Mucosa of gallbladder (tissue), 1 donor: ENCODE results near the gene ZNF836. TPM values are rescaled to one million over a fixed set of nuclear protein-coding genes. Genes with fewer than 3 reads are reported as not detected.
"Not testable (repeated sequence)": the region's sequence is repeated elsewhere in the genome, so short reads cannot be mapped to it uniquely, and the experiment has no call there.

Source experiments
- DNase-seq: peaks from one replicate; pipeline ENCODE4 v3.0.0-alpha.2; 2020; ENCODE audit warnings: low spot score
- total RNA-seq: library from RNA; stranded (reverse); gene quantifications from one replicate; pipeline ENCODE4 v1.2.1, GENCODE V29; 2021
- donor health status: DM: no; HTN: no; CAD: no.

ZNF836 gene
- total RNA-seq: 16.7 TPM

- peak; percentile 92 for DNase-seq
Measured at GRCh38 chr19:52171321-52172169, at the start of gene ZNF836. ZNF836 (minus strand) TSS chr19:52171621; CDS start chr19:52168072, 3,549 bp downstream.

GRCh38 chr19:52221031-52221430 lies 49.6 kb upstream of the ZNF836 start:
- DNase-seq: no peak

- no peak for DNase-seq
Measured at GRCh38 chr19:52219611-52220010, 48.2 kb upstream of the ZNF836 start.

GRCh38 chr19:52217576-52217975 lies 46.2 kb upstream of the ZNF836 start:
- no peak for DNase-seq

GRCh38 chr19:52216401-52216800 lies 45.0 kb upstream of the ZNF836 start:
- no peak for DNase-seq

GRCh38 chr19:52214241-52214640 lies 42.8 kb upstream of the ZNF836 start:
- no peak for DNase-seq

- DNase-seq: no peak
Measured at GRCh38 chr19:52212572-52213255, 41.3 kb upstream of the ZNF836 start.

- no peak for DNase-seq
Measured at GRCh38 chr19:52211926-52212571, 40.6 kb upstream of the ZNF836 start.

- DNase-seq: no peak
Measured at GRCh38 chr19:52211203-52211602, 39.8 kb upstream of the ZNF836 start.

- no peak for DNase-seq
Measured at GRCh38 chr19:52206481-52206880, 35.1 kb upstream of the ZNF836 start.

- not testable (repeated sequence) for DNase-seq
Measured at GRCh38 chr19:52200755-52201391, 29.5 kb upstream of the ZNF836 start.

GRCh38 chr19:52200044-52200443 lies 28.6 kb upstream of the ZNF836 start:
- no peak for DNase-seq

GRCh38 chr19:52198678-52199077 lies 27.3 kb upstream of the ZNF836 start:
- DNase-seq: no peak

GRCh38 chr19:52197964-52198363 lies 26.5 kb upstream of the ZNF836 start:
- DNase-seq: no peak

- DNase-seq: no peak
Measured at GRCh38 chr19:52196256-52196967, 25.0 kb upstream of the ZNF836 start.

- DNase-seq: no peak
Measured at GRCh38 chr19:52191951-52192350, 20.5 kb upstream of the ZNF836 start.

- DNase-seq: peak; percentile 14
Measured at GRCh38 chr19:52191389-52191788, 20.0 kb upstream of the ZNF836 start.

GRCh38 chr19:52190487-52191293 lies 19.3 kb upstream of the ZNF836 start:
- DNase-seq: peak; percentile 17

GRCh38 chr19:52189735-52190486 lies 18.5 kb upstream of the ZNF836 start, which contains the start of gene PPP2R1A:
PPP2R1A (plus strand) TSS chr19:52190052; CDS start chr19:52190097, 45 bp downstream.
- DNase-seq: peak; percentile 100
